HG03521 (cell line): ENCODE data around the gene ELMOD1.

Experiments
- ATAC-seq: cut with Tn5 transposase; IDR thresholded peaks from one replicate; pipeline ENCODE4 v1.9.1; 2021; ENCODE audit warnings: mild to moderate bottlenecking, moderate library complexity; ENCODE audit not compliant: unreplicated experiment

Gene ELMOD1

GRCh38 chr11:107631931-107632330, 41.0 kb downstream of the ELMOD1 start:
- ATAC-seq: no peak

GRCh38 chr11:107646783-107647182, 55.8 kb downstream of the ELMOD1 start:
- ATAC-seq: no peak

GRCh38 chr11:107648242-107648641, 57.3 kb downstream of the ELMOD1 start:
- no peak for ATAC-seq

GRCh38 chr11:107651672-107652071, 60.7 kb downstream of the ELMOD1 start:
- no peak for ATAC-seq

GRCh38 chr11:107653076-107653475, 62.1 kb downstream of the ELMOD1 start:
- ATAC-seq: no peak

GRCh38 chr11:107655602-107656001, 64.7 kb downstream of the ELMOD1 start:
- no peak for ATAC-seq

GRCh38 chr11:107659310-107659709, 68.4 kb downstream of the ELMOD1 start:
- no peak for ATAC-seq

GRCh38 chr11:107660066-107660465, 69.1 kb downstream of the ELMOD1 start:
- no peak for ATAC-seq

GRCh38 chr11:107661656-107662055, 70.7 kb downstream of the ELMOD1 start:
- no peak for ATAC-seq

- no peak for ATAC-seq
Observed at GRCh38 chr11:107665018-107665417, 74.1 kb downstream of the ELMOD1 start.

- no peak for ATAC-seq
Observed at GRCh38 chr11:107666911-107667613, 76.1 kb downstream of the ELMOD1 start.

- ATAC-seq: no peak
Observed at GRCh38 chr11:107669191-107669740, 78.3 kb downstream of the ELMOD1 start.

- no peak for ATAC-seq
Observed at GRCh38 chr11:107669893-107670601, 79.1 kb downstream of the ELMOD1 start.

GRCh38 chr11:107675902-107676301, 85.0 kb downstream of the ELMOD1 start:
- no peak for ATAC-seq

GRCh38 chr11:107676336-107677057, 85.5 kb downstream of the ELMOD1 start:
- no peak for ATAC-seq

GRCh38 chr11:107677924-107678631, 87.1 kb downstream of the ELMOD1 start:
- ATAC-seq: no peak

GRCh38 chr11:107678632-107678971, 87.7 kb downstream of the ELMOD1 start:
- ATAC-seq: no peak

- no peak for ATAC-seq
Observed at GRCh38 chr11:107679255-107680024, 88.5 kb downstream of the ELMOD1 start.

- ATAC-seq: no peak
Observed at GRCh38 chr11:107682171-107682570, 91.2 kb downstream of the ELMOD1 start.

GRCh38 chr11:107682572-107682971, 91.6 kb downstream of the ELMOD1 start:
- no peak for ATAC-seq
